Muscle layer of duodenum (tissue), 2 donors: ENCODE results near the gene SYTL5.

Source experiments
- H3K27ac ChIP-seq: one replicate; pipeline ENCODE4 v1.7.0; 2013; ENCODE audit warnings: mild to moderate bottlenecking, low read length
- H3K27me3 ChIP-seq: one replicate; pipeline ENCODE4 v1.7.0; 2013; ENCODE audit warnings: low read depth, mild to moderate bottlenecking, control low read depth, low read length
- H3K36me3 ChIP-seq, 2 donors: one replicate each; pipeline ENCODE4 v1.7.0; 2013; ENCODE audit warnings: low read length in 2 of 2, control low read depth in 1 of 2, mild to moderate bottlenecking in 1 of 2; ENCODE audit not compliant: insufficient read depth in 2 of 2, control insufficient read depth in 1 of 2
- H3K4me1 ChIP-seq, 2 donors: one replicate each; pipeline ENCODE4 v1.7.0; 2013; ENCODE audit warnings: low read length in 2 of 2, mild to moderate bottlenecking in 2 of 2, control low read depth in 1 of 2, moderate library complexity in 1 of 2; ENCODE audit not compliant: insufficient read depth in 2 of 2, control insufficient read depth in 1 of 2
- H3K4me3 ChIP-seq, 2 donors: one replicate each; pipeline ENCODE4 v1.7.0; 2013; ENCODE audit warnings: low read length in 2 of 2, low read depth in 1 of 2, mild to moderate bottlenecking in 1 of 2
- H3K9me3 ChIP-seq, 2 donors: one replicate each; pipeline ENCODE4 v1.7.0; 2013; ENCODE audit warnings: low read length in 2 of 2, control low read depth in 1 of 2, mild to moderate bottlenecking in 1 of 2; ENCODE audit not compliant: control insufficient read depth in 1 of 2
- donor health status: healthy.

SYTL5 gene

DNA sequence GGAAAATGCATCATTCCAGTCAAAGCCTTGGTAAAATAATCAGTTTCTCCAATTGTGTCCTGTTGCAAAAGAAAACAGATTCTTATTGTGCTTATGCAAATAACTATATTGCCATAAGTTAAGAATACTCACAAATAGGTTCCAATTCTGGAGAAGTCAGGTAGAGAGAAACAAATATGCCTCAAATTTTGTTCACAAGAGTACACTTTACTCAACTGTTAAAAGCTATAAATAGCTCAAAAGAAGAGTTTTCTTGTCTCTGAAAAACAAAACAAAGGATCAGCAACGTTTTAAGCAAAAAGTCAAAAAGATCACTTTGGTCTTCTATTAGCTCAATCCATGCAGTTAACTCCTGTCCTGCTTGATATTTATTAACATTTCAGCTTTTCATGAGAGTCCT is 21.9 kb downstream of the SYTL5 start:
- H3K36me3 ChIP-seq, result no peaks in the 10 kb centered on the region
- no peaks in the 10 kb centered on the region for H3K27me3 ChIP-seq
- no peaks in the 10 kb centered on the region for H3K4me1 ChIP-seq
- no peak overlapping the region for H3K27ac ChIP-seq
- no peak overlapping the region for H3K4me3 ChIP-seq
- H3K9me3 ChIP-seq, result no peaks in the 10 kb centered on the region

DNA sequence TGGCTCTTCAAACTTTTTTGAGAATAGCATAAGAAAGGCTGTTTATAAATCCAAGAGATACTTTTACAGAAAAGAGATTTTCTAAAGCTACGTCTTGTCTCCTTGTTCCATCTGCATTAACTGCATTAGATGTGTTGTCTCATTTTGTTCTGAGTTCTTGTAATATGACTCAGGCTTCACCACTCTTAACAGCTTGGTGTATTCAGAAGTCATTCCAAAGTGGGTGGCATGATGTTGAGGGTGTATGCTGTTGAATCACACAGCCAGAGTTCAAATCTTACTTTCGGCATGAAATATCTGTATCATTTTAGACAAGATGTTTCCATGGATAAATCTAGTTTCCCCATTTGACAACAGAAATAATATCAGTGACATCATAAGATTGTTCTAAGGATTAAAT is 30.1 kb downstream of the SYTL5 start:
- Histone ChIP-seq H3K36me3 (no peaks in the 10 kb centered on the region), H3K4me3 (no peak overlapping the region), H3K27ac (no peak overlapping the region), H3K27me3 (no peaks in the 10 kb centered on the region), H3K9me3 (no peaks in the 10 kb centered on the region), H3K4me1 (no peaks in the 10 kb centered on the region)

DNA sequence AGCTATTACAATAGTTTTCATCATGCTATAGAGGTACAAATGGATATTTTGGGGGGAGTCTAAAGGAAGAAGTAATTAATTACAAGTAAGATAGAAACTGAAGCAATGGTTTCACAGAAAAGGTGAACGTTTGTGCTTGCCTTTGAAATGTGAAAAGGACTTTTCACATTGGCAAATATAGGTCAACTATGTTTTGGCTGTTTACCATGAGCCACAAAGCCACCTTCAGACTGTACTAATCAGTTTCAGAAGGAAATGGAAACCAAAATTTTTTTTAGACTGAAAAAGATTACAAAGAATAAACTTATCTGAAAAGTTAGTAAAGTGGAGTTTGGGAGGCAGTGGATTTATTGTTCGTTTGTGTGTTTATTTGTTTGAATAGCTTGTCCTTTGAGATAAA is 32.1 kb downstream of the SYTL5 start:
- Histone ChIP-seq H3K4me3 (no peak overlapping the region), H3K27ac (no peak overlapping the region), H3K9me3 (no peaks in the 10 kb centered on the region), H3K36me3 (no peaks in the 10 kb centered on the region), H3K4me1 (no peaks in the 10 kb centered on the region), H3K27me3 (no peaks in the 10 kb centered on the region)

DNA sequence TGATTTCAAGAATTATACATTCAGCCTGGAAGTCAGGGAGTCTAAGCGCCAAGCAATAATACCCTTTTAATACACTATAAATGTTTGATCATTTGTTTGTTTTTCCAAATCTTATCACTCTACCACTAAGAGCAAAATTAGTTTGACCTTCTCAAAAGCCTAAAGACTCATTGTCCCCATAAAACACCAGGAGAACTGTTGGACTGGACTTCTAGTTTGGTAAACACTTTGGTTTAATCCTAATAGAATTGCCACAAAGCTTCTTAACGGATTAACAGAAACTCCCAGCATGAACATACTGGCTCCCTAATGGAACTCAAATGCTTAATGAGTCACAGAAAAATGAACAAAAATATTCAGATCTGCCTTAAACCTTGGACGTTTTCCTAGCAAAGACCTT is 34.9 kb downstream of the SYTL5 start:
- Histone ChIP-seq H3K36me3 (no peaks in the 10 kb centered on the region), H3K27ac (no peak overlapping the region), H3K4me3 (no peak overlapping the region), H3K27me3 (no peaks in the 10 kb centered on the region), H3K4me1 (no peaks in the 10 kb centered on the region), H3K9me3 (no peaks in the 10 kb centered on the region)

DNA sequence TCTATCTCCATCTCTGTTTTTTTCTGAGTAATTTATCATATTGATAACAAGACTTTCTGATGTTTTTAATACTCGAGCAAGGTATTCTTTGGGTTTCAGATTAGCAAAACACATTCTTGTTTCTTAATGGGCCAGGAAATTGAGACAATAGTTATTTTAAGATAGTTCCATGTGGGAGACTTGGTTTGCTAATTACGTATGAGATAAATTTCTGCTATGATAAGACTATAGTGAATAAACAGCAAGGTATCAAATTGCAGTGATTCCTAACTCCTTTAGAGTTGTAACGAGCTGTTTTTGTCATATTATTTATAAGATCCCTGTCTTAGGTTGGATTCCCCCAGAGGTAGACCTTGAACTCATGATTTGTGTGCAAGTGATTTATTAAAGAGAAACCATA is 38.3 kb downstream of the SYTL5 start:
- Histone ChIP-seq H3K4me1 (no peaks in the 10 kb centered on the region), H3K27me3 (no peaks in the 10 kb centered on the region), H3K4me3 (no peak overlapping the region), H3K9me3 (no peaks in the 10 kb centered on the region), H3K36me3 (no peaks in the 10 kb centered on the region), H3K27ac (no peak overlapping the region)

DNA sequence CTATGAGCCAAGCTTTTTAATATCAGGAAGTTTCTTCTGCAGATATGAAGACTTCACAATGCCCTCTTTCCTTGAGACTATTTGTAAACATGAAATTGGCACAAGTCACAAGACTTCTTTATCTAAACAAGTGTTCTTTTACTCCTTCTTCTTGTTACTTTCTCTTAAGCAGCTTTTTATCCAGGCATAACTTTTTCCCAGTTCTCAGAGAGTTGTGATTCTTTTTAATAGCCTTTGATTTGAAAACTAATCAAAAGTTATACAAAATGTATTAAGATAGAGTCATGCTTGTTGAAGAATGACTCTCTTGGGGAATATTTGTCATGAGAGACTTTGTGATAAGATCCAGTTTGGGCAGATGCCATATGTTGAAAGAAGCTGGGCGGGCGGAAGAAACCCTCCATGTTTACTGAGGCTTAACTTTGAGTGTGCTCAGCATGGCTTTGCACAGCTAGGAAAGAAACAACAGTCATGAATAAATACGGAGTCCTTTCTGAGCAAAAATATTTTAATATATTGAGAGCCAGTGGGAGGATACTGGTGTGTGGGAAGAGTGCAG is 39.3 kb downstream of the SYTL5 start:
- Histone ChIP-seq H3K9me3 (no peaks in the 10 kb centered on the region), H3K36me3 (no peaks in the 10 kb centered on the region), H3K27me3 (no peaks in the 10 kb centered on the region), H3K4me1 (no peaks in the 10 kb centered on the region), H3K4me3 (no peak overlapping the region), H3K27ac (no peak overlapping the region)

DNA sequence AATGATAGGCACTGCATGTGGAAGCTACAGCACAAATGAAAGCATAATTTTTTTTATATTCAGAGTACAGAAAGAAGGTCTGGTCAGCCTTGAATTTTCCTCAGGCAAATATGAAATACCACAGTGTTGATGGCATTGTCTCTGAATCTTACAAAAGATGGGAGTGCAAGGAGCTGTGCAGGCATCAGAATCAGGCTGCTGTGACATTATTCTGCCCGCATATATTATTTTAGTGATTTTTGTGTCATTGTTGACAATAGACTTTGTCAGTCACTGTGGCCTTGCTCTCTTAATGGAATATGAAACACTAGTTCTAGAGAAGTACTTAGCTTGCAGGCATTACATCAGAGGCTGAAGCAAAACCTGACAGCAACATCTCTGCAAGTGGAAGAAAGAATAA is 42.5 kb downstream of the SYTL5 start:
- Histone ChIP-seq H3K4me3 (no peak overlapping the region), H3K9me3 (no peaks in the 10 kb centered on the region), H3K36me3 (no peaks in the 10 kb centered on the region), H3K4me1 (no peaks in the 10 kb centered on the region), H3K27ac (no peak overlapping the region), H3K27me3 (no peaks in the 10 kb centered on the region)

DNA sequence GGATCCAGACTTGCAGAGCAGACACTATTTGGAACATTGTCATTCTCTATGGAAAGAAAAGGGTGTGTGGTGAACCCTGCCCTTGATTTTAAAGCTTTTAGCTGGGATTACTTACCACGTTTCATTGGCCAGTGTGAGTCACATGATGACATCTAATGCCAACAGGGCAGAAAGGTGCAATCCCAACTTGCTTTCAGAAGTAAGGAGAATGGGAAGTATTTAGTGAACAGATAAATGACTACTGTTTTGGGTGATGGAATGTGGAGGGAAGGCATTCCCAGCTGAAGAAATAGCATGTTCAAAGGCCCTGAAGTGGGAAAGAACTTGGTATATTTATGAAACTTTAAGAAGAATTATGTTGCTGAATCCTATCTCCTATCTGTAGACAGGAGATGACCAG is 44.5 kb downstream of the SYTL5 start:
- H3K36me3 ChIP-seq, result no peaks in the 10 kb centered on the region
- no peak overlapping the region for H3K4me3 ChIP-seq
- no peaks in the 10 kb centered on the region for H3K27me3 ChIP-seq
- H3K27ac ChIP-seq, result no peak overlapping the region
- no peaks in the 10 kb centered on the region for H3K9me3 ChIP-seq
- no peaks in the 10 kb centered on the region for H3K4me1 ChIP-seq

DNA sequence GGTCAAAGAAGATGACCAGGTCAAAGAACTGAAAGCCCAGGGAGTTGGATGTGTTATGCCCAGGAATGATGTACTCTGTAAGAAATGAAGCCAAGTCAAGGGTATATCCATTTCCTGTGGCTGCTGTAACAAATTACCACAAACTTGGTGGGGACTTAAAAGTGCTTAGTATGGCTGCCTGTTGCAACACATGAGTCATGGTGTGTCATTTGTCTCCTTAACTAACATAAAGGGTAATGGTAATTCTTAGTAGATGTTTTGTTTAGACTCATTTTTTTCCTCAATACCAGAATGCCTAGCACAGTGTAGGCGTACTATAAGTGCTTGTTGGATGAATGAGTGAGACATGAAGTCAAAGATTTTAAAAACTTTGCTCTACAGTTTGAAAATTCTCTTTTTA is 45.7 kb downstream of the SYTL5 start:
- Histone ChIP-seq H3K4me1 (no peaks in the 10 kb centered on the region), H3K9me3 (no peaks in the 10 kb centered on the region), H3K27ac (no peak overlapping the region), H3K27me3 (no peaks in the 10 kb centered on the region), H3K36me3 (no peaks in the 10 kb centered on the region), H3K4me3 (no peak overlapping the region)

DNA sequence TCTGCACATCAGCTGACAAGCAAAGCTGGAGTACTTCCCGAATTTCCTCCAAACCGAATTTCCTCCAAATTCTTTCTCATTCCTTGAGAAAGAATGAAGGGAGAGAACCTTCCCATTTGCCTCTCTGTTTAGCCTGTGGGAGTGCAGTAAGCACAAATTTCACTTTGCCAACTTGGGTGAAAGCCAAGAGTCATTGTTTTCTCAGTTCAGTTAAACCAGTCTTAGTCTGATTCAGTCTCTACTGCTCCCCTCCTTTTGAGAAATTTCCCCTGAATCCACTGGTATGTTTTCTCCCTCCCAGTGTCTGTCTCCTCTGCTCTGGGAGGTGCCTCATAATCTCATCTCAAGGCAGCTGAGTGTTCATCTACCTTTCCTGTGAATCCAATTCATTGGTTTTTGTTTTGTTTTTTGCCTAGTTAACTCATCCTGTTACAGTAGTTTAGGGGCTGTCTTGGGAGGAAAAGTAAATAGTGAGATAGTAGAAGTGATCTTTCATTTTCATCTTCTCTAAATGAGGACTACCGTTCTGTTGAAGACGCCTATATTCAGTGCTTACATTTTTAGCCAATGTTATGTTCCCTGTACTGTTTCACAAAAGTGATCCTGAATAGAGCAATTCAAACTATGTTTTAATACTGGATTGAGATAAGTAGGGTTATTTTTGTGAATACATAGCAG is 49.0 kb downstream of the SYTL5 start:
- Histone ChIP-seq H3K27me3 (no peaks in the 10 kb centered on the region), H3K36me3 (no peaks in the 10 kb centered on the region), H3K4me3 (no peak overlapping the region), H3K27ac (no peak overlapping the region), H3K4me1 (no peaks in the 10 kb centered on the region), H3K9me3 (no peaks in the 10 kb centered on the region)

DNA sequence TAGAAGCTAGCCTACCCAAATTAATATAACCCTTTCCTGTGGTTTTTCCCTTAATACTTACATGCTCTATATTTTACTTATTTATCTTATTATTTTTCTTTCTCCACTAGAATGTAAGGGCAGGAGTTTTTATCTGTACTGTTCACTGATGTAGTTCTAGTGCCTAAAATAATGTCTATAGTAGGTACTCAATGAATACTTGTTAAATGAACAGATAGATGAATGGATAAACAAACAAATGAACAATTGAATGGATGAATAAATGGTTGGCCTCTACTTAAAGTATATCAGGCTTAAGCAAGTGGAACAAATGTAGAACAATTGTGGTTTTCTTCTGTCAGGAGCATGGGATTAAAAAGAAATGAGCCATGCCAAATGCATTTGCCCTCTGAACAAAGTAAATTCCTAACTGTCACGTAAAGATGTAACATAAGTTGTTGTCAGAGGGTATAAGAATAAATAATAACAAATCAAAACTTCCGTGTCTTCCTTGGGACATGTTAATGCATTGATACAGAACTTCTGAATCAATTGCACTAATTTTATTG is 54.1 kb downstream of the SYTL5 start:
- no peaks in the 10 kb centered on the region for H3K4me1 ChIP-seq
- H3K9me3 ChIP-seq, result no peaks in the 10 kb centered on the region
- H3K27me3 ChIP-seq, result no peaks in the 10 kb centered on the region
- H3K36me3 ChIP-seq, result no peaks in the 10 kb centered on the region
- no peak overlapping the region for H3K4me3 ChIP-seq
- no peak overlapping the region for H3K27ac ChIP-seq

DNA sequence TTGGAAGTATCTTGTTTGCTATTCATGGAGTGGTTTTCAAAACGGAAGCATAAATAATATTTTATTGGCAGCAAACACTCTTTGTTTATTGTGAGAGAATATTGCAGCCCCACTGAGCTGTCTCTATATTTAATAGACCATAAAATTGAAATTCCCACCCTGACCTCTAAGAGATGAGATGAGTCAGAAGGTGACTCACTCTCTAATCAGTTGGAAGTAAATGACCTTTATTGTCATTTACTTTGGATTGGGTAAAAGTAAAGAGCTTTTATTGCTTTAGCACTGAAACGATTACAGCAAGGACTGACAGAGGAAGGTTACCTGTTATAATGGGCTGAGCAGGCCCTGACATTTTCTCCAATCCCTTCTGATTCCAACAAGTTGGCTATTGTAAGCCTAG is 55.0 kb downstream of the SYTL5 start:
- Histone ChIP-seq H3K27ac (no peak overlapping the region), H3K9me3 (no peaks in the 10 kb centered on the region), H3K4me1 (no peaks in the 10 kb centered on the region), H3K27me3 (no peaks in the 10 kb centered on the region), H3K36me3 (no peaks in the 10 kb centered on the region), H3K4me3 (no peak overlapping the region)
